NCI-H2227 (cell line): Measurements from ENCODE around the gene FLVCR2.

ENCODE experiments used
- DNase-seq: peaks from one replicate; lab custom pipeline; 2025; ENCODE audit not compliant: unreplicated experiment; lab: John Stamatoyannopoulos, UW

FLVCR2 gene

GRCh38 chr14:75626863-75627262, 48.4 kb downstream of the FLVCR2 start:
- DNase-seq = no peak

DNA sequence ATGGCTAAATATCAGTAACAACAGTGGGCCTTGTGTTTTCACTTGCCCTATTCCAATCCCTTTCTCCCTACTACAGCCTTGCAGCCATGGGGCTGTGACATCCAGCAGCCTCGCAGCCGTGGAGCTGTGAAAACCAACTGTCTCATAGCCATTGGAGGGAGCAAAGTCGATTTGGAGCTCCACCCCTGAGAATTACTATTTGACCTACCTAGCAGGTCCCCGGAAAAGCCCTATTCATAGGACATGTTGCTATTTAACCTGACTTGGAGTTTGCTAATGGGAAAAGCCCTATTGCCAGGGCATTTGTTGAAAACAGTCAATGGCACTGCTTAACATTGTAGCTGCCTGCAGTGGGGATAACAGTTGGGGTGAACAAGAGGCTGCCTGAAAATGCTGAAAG, 49.0 kb downstream of the FLVCR2 start:
- no peak for DNase-seq

DNA sequence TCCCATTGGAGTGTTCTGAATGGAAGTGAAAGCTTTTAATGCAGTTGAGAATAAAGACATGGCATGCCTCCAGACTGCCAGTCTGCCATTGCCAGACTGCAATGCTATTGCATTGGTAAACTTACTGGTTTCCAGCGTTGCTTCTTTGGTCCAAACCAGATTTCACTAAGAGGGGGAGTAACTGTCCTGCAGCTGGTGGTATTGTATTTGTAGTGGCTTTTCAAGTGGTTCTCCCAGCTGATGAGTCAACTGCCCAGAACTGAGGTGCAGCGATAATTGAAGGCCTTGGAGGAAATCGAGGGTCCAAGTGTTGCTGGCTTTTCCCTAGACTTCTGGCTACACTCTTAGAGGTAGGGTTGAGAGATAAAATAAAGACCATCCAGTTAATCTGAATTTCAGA, 50.4 kb downstream of the FLVCR2 start:
- peak; percentile 36 for DNase-seq

DNA sequence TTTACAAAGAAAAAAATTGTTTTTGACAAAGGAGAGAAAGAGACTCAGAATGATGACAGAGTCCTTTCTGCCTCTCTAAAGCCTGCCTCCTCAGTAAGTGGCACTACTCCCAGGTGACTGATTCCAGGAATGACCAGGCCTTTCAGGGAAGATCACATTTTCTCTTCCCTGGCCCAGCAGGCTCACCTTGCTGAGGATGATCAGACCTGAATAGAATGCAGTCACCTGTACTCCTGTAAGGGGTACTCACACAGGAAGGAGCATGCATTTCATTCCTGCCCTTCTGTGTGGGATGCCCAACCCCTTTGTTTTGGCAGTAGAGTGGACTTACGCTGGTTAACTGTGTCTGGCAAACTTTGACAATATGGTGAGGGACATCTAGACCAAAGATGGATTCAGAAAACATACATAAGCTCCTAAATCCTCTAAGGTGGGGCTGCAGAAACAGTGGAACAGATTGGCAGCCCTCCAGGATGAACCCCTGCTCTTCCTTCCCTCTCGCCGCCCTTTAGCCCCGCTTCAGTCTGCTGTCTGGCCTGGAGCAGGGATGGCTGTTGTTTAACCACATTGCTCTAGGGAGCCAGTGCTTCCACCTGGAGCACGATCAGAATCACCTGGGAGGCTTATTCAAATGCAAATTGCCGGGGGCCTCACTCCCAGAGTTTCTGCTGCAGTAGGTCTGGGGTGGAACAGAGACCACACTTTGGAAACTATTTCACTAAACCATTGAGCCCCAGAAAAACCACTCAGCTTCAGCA, 52.5 kb downstream of the FLVCR2 start:
- DNase-seq = no peak

DNA sequence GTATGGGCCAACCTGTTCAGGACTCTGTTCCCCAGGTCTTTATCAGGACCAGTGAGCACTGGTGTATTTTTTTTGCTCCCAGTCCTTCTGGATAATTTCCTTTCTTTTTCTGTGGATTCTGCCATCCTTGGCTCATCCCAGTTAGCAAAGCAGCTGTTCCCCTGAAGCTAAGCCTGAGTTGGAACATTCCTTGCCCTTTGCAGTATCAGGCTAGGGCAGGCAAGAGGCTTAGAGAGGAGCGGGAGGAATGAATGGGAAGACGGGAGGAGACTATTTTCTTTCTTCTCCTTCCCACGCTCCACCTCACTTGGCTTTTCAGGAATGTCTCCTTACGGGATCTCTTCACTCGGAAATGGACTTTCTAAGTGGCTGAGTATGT, 53.0 kb downstream of the FLVCR2 start:
- no peak for DNase-seq

- DNase-seq = no peak
Observed at GRCh38 chr14:75634848-75635247, 56.4 kb downstream of the FLVCR2 start.

- DNase-seq = peak; percentile 6
Observed at GRCh38 chr14:75636100-75636692, 57.8 kb downstream of the FLVCR2 start.

GRCh38 chr14:75640876-75641275, 62.5 kb downstream of the FLVCR2 start:
- no peak for DNase-seq

DNA sequence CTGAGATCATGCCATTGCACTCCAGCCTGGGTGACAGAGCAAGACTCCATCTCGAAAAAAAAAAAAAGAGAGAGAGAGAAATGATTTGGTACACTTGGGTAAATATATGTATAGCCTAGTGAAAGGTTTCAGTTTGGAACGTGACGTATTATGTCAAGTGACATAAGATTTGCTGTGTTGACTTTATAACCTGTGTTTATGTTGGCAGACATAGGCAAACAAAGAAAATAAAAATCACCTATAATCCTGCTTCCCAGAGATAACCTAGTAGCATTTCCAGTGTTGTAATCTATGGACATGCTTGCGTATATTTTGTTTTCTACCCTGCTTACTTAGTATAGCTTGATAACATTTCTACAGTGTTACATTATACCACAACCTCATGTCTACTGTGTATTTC, 65.6 kb downstream of the FLVCR2 start:
- no peak for DNase-seq

DNA sequence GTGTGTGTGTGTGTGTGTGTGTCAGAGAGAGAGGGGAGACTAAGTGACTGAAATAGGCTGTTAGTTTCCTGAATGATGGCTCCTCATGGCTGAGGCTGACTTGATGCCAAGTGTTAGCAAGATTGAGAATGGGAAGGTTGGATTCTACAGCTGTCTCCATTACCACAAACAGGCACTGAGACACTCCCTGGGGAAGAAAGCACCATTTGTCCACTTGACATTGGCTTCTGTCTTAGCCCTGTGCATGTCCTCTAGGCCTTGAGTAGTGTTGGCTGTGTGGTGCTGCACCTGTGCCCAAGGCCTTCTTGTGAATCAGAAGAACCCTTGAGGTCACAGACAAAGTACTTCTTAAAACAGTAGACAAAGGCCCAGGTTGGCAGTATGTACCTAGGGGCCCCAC, 66.6 kb downstream of the FLVCR2 start:
- DNase-seq = no peak

DNA sequence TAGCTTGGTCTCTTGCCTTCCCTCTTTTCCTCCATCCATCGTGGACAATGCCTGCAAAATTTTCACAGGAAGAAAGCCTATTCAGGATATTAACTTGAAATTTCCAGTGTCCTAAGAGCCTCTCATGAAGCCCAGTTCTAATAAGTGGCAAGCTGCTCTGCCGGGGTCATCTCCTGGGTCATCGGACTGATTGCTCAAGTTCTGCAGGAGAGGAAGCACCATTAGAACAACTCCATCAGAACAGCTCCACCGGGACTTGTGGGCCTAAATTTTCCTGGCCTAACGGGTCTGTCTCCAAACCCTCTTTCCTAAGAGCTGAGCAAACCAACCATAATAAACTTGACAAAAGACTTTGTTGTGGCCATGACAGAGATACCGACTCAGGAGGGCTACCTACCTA, 68.3 kb downstream of the FLVCR2 start:
- no peak for DNase-seq

- DNase-seq = no peak
Observed at GRCh38 chr14:75647640-75648039, 69.2 kb downstream of the FLVCR2 start.

- DNase-seq = no peak
Observed at GRCh38 chr14:75648066-75648838, 69.8 kb downstream of the FLVCR2 start.

DNA sequence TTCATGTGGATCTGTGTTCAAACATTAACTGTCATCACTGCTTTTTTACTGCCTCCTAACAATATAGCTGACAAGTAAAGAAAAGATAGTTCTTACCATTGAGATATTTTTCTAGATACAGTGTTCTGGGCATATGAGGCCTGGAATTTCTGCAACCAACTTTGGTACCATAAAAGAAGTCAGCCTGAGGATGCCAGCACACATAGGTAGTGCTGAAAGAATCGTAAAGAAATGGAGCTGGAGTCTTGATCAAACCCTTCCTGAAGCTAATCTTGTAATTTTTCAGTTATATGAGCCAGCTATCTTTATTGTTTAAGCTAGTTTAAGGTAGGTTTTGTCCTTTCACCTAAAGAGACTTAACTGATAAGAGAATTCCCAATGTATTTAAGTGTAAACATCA, 70.9 kb downstream of the FLVCR2 start:
- no peak for DNase-seq

GRCh38 chr14:75649773-75650172, 71.4 kb downstream of the FLVCR2 start:
- DNase-seq = no peak

DNA sequence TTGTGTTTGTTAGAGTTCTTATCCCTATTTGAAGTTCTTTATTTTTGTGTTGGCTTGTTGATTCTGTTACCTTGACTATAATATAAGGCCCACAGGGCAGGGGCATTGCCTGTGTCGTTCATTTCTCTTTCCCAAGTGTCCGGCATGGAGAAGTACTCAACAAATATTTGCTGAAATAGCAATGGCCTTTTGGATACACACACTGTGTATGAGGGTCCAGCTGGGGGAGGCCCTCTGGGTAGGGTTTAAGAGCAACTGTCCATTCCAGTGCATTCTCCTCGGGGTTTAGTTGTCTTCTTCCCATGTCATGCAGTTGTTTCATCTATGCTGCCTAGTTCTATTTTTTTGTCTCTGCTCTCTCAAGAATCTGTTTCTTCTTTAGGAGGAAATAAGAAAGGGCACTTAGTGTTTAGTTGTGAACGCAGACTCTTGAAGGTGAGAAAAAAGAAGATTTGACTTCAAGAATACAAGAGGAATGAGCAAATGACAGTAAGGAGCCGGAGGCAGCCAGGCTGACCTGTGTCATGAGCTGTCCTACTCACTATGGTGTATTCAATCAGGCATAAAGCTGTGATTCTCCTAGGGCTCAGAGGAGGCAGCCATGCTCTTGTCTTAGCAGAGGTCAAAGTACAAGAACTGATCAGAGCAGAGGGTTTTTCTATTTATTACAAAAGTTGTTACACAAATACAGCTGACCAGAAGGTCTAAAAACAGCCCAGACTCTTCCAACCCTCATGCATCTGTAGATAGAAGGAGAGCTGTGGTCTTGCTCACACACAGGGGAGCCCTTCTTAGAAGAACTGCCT, 72.0 kb downstream of the FLVCR2 start:
- no peak for DNase-seq

GRCh38 chr14:75653563-75653962, 75.1 kb downstream of the FLVCR2 start:
- no peak for DNase-seq

DNA sequence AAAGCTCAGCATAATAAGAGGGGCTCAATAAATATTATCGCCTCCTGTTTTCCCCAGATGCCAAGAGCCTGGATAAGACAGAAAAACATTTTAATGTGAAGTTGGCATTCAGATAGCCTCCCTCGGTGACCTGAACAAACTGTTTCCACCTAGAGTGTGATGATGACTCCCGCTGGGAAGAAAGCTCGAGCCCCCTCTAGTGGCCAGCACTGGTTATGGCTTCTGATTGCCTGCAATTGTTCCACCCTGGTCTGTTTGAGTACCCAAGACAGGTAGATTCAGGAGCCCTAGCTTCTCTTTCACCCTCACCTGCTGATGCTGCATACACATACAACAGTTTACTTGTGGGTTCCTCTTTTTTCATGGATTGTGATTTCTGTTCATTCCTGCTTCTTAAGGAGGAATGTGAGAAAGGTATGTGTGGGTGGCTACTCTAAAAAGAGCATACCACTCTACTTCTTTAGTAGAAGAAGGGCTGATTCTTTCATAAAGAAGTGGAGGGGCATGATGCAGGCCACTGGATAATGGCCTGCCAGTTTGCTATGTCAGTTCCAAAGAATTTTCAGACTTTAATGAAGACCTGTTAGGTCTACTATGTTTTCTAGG, 75.8 kb downstream of the FLVCR2 start:
- DNase-seq = peak; percentile 75

DNA sequence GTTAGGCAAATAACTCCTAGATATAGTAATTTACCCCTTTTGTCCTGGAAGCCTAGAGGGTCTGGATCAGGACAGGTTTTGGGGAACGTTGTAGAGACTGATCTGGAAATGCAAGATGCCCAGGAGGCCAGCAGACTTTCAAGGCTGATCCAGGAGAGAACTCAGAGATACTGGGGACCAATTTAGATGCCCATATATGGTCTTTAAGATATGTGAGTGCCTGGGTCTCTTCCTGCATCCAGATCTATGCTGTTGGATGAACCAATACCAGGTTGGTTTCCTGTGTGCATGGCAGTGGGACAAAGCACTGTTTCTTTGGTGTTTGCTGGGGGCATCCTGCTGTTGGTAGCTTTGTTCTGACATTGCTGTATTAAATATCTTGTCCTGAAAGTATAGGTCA, 76.8 kb downstream of the FLVCR2 start:
- DNase-seq = no peak

DNA sequence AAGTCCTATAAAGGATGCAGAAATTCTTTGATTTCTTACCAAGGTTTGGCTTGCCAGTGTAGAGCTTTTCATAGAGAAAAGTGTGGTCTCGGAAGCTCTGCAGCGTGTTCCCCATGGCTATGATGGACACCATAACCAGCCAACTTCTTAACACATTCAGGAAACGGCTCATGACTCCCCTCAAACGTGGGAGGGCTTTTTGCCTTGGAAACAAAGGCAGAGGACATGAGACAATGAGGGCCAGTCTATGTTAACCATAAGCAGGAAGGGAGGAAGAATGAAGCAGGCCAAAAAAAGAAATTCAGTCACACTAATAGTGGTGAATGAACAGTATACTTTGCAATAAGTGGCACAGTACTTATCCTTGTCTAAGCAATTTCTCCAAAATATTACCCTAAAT, 78.9 kb downstream of the FLVCR2 start:
- no peak for DNase-seq

GRCh38 chr14:75658957-75659356, 80.5 kb downstream of the FLVCR2 start:
- DNase-seq = no peak
